Measurements from ENCODE around the gene RNPEP.

GRCh38 chr1:201988601-201989000, 6.2 kb downstream of the RNPEP start:
- TF ChIP-seq CTCF (IDR thresholded peaks at IDR 0.05; ENCODE audit: low read length) (no peak), EZH2 (IDR thresholded peaks at IDR 0.05; ENCODE audit: borderline replicate concordance, low read length) (no peak)
